GM21717 (cell line): ENCODE data around the gene FRMD4A.
"Not testable (repeated sequence)": the region's sequence is repeated elsewhere in the genome, so short reads cannot be mapped to it uniquely, and the experiment has no call there.

Experiments
- ATAC-seq: cut with Tn5 transposase; IDR thresholded peaks from one replicate; pipeline ENCODE4 v1.9.1; 2021; ENCODE audit warnings: mild to moderate bottlenecking, moderate library complexity; ENCODE audit not compliant: unreplicated experiment

The FRMD4A gene

DNA sequence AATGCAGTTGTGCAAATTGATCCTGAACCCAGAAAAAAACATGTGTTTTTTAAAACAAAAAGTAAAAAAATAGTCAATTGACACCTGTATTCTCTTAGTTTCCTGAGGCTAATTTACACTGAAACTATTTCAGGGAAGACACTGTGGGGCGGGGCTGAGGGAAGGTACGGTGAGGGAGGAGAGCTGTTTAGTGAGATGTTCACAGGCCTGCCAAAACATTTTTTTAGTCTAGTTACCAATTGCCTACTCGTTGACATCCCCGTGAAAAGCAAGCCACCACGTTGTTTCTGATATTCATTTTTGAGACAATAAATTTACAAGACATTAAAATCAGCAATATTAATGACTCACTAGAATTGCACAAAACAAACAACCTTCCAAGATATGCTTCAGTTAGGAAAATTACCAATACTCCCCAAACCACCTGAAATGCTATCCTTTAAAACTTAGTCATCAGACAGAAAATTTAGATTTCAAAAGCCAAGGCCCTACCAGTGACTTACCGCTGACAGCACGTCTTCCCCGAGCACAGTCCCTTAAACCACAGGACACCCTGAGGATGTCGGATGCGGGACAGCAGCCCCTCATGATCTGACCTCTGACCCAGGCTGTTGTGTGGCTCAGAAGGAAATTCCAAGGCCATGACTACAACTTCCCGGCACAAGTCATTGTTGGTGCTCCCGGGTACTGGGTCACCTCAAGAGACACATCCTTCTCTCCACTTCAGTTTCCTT, 464.8 kb downstream of the FRMD4A start:
- ATAC-seq: no peak

DNA sequence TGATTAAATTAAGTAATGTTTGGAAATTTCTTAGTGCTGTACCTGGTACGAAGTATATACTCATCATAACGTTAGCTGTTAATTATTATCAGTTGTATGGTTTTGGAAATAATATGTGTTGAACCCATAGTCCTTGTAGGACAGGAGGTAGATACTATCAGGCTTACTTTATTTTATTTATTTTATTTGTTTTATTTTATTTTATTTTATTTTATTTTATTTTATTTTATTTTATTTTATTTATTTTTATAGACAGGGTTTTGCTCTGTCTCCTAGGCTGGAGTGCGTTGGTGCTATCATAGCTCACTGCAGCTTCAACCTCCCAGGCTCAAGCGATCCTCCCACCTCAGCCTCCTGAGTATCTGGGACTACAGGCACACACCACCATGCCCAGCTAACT, 465.5 kb downstream of the FRMD4A start:
- ATAC-seq: not testable (repeated sequence)

DNA sequence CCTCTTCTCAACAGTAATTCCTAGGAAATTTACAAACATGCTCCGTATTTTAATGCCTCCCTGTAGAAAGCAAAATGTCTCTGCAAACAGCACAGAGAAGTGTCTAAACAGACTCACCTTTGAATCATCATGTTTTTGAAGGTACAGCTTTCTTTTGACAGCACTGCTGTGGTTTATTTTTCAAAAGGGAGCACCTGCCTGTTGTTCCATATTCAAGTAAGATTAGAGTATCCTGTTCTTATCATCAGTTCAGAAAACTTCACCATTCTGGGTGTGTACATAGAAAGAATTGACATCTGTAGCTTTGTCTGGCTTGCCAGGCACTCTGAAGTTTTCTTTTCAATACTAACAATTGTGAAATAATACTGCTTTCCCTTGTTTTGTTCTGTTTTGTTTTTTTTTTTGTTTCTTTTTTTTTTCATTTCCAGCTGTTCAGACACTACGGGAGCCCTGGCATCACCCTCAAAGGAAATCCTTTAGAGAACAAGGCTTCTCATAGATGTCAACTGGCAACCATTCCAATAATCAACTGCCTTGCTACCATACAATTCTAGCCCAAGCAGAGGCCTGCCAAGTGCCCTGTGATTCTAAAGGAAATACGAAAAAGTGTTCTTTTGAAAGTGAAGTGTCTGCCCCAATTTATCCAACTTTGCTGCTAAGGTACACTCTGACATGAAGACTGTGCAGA, 468.0 kb downstream of the FRMD4A start:
- ATAC-seq: no peak

DNA sequence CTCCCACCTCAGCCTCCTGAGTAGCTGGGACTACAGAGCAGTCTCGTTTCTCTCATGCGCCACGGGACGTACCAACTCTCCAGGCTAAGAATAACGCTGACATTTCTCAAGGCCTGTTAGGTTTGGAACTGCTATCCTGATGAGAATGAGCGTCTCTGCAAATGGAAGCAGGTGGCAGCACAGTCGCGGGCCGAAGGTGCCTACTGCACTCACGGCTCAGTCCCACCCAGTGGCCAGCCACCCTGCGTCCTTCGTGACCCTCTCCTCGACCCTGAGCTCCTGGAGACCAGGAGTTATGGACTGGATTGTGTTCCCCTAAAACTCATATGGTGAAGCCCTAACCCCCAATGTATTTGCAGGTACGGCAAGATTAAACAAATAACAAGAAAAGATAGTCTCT, 469.8 kb downstream of the FRMD4A start:
- ATAC-seq: no peak

DNA sequence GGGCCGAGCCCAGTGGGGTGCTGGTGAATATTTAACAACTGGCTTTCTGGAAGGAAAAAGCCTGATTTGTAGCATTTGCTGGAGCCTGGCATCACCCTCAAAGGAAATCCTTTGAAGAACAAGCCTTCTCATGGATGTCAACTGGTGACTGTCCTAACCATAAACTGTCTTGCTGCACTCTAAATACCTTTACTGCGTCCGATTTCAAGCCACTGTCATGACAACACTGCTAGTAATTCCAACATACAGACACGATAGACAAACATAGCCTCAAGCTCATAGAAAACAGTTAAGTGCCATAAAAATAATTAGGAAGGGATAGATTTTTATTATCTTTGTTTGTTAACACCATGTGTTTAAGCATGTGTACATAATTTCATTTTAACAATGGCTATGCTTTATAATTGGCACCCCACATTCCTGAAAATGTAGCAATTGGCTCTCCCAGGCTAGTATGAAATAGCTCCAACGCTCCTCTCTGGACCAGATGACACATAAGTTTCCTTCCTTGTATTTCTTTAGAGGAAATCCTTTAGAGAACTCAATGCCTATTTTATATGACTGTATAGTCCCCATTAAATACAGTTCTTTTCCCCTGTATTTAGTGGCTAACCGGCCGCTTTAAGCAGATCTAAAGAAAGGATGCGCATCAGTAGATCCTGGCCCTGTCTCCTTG, 470.6 kb downstream of the FRMD4A start:
- ATAC-seq: no peak

DNA sequence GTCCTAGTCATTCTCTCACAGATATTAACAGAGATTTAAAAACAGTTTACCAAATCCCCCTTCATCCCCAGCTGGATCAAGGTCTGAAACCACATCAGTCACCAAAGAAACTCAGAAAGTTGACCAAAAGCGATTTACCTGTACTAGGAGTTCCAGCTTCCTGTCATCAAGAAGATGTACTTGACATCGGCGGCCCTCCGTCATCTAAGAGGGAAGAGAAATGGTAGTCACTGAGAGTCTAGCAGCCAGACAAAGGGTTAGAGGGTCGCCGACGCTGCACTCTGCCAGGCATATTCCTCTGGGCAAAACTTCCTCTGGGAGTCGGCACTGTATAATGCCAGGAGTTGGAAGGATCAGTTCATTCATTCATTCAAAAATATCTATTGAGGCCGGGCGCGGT, 472.0 kb downstream of the FRMD4A start:
- no peak for ATAC-seq

DNA sequence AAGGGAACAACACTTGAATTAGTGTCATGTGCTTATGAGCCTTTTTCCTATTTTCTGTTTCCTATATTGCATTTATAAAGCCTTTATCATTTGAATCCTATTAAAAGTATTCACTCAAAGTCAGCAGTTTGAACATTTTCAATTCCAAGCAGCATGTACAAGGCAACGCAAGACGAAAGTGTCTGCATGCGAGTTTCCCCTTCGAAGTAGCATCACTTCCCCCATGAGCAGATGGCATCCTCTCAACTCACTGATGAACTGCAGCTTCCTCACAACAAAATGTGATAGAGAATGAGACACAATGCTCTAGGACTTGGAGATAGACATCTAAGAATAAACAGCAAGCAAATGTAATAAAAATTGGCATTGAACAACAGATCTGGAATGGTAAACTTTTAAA, 473.3 kb downstream of the FRMD4A start:
- no peak for ATAC-seq

DNA sequence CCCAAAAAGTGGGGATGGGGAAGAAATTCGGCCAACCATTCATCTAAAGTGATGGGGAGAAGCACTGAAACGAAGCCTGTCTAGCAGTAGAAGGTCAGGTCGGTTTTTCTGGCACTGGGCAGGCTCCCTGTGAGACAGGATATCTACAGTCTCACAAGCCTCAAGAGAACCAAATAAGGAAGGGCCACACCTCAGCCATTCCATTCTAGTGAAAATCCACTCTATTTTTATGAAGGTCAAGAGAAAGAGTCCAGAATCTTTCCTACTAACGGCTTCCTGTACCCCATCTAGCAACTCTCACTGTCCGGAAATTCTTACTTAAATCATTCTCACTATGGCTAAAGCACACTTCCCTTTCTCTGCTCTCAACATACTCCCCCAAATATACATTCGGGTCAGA, 476.9 kb downstream of the FRMD4A start:
- no peak for ATAC-seq

DNA sequence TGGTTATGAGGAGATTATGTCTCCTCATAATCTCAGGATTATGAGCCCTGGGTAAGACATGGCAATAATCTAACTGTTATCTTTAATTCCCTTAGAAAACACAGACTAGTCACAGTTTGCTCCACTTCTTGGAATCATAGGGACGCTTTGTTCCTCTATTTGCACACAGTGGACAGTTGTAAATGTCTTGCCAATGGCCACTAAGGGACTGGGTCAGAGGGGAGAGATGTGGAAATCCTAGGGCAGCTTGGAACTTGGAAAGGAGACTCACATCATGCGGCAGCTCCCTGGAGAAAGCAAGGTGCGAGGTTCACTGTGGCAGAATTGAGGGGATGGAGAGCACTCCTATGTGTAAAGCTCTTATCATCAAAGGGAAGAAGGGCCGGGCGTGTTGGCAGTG, 477.9 kb downstream of the FRMD4A start:
- no peak for ATAC-seq

DNA sequence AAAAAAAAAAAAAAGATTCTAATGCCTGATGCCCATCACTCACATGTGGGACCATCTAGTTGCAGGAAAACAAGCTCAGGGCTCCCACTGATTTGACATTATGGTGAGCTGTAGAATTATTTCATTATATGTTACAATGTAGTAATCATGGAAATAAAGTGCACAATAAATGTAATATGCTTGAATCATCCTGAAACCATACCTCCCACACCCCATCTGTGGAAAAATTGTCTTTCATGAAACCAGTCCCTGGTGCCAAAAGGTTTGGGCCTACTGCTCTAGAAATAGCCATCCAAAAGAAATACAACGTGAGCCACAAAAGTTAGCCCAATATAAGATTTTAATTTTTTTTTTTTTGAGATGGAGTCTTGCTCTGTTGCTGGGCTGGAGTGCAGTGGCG, 478.8 kb downstream of the FRMD4A start:
- no peak for ATAC-seq

DNA sequence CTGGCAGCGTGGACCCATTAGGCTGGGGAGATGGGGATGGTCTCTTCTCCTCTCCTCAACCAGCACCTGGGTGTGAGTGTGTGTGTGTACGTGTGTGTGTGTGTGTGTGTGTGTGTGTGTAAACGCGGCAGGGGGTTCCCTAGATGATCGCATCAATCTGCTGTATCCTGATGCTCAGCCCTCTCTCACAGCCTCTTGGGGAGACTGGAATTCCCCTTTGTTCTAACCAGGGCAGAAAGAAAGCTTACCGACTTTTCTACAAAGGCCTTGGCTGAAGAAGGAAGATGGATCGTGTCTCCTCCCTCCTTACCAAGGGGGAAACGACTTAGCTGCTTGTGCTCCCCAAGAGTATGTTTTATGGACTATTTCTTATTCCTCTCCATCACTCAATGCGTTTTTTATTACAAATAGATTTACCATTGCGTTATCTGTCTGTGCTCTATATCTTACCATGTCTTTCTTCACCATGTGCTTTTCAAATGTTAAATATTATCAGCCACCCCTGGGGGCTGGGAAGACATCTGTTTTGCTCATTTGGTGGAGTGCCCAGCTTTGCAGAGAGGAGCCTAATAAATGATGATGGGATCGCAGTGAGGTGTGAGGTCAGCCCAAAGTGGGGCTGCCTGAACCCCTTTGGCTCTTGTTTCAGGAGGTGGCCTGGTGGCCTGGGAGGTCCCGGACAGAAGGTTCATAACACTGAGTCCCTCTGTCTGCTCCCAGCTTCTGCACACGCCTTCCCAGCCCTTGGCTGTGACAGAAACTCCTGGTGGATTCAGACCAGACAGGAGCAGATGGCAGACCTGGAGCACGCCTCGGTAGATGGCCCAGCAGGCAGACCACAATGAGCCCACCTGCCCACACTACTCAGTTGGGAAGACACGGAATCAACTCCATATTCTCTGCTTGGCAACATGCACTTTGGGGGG, 481.9 kb downstream of the FRMD4A start:
- ATAC-seq: no peak

DNA sequence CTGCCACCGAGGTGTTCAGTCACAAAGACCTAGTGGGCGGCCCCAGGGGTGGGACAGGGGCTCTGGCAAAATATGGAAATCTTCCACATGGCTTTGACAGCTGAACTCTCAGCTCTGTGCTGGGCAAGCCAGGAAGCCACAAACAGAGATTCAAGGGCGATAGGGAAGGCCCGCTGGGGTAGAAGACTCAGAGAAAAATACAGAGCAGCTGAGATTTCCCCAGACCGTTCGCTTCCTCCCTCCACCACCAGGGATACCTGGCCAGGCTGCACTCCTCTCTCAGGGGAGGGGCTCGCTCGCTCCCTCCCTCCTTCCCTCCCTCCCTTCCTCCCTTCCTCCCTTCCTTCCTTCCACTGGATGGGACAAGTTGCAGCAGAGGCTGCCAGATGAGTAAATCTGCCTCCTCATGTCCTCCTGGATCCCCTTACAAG, 483.5 kb downstream of the FRMD4A start:
- ATAC-seq: no peak

DNA sequence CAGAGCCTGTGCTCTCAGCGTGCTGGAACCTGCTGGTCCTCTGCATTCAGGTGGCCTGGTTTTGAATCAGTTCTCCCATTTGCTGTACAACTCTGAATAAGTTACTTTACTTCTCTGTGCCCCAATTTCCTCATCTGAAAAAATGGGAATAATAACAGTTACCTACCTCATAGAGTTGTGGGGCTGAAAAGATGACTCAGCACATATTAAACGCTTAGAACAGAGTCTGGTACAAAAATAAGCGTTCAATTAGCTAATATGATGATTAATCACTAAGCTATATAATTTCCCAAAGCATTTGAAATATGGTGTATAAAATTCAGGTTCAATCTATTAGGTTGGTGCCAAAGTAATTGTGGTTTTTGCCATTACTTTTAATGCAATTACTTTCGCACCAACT, 484.8 kb downstream of the FRMD4A start:
- ATAC-seq: no peak

DNA sequence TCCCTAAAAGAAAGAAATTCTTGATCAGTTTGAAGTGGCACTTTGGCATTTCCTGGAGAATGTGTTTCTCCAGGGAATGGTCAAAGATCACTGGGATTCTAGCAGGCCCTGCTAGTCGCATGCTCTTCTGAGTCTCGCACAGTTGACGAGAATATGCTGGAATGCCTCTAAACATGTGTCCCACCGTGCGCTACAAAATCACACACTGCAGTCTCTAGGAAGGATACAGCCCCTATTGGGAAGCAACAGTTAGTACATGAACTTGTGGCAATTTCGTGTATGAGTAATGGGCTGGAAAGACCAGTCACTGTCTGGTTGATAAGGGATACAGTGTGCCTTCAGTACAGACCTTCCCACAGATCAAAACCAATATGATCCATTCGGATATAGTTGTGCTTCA, 486.1 kb downstream of the FRMD4A start:
- ATAC-seq: no peak

DNA sequence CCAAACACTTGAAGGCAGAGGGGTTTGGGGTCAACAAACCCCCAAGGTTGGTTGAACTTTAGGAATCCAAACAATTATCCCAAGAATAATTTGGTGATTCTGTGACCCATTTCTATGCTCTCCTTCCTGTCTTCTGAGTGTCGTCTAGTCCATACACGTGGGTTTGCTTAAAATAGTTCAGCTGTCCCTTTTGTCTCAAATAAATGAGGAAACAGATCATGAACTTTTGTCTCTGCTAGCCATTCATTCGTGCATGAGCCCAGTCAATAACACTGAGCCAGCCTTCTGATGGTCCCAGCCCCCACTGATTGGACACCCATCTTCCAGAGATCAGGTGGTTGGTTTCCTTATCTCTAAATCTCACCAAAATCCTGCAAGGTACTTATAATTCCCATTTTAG, 488.6 kb downstream of the FRMD4A start:
- no peak for ATAC-seq

DNA sequence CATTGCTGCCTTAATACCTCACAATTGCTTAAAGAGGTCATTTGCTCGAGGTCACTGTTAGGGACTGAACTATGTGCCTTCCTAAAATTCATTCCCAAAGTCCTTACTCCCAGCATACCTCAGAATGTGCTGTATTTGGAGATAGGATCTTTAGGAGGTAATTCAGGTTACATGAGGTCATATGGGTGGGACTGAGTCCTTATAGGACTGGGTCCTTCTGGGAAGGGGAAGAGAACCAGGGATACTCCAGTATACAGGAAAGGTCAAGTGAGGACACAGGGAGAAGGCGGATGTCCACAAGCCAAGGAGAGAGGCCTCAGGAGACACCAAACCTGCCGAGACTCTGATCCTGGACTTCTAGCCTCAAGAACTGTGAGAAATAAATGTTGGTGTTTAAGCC, 490.7 kb downstream of the FRMD4A start:
- no peak for ATAC-seq

DNA sequence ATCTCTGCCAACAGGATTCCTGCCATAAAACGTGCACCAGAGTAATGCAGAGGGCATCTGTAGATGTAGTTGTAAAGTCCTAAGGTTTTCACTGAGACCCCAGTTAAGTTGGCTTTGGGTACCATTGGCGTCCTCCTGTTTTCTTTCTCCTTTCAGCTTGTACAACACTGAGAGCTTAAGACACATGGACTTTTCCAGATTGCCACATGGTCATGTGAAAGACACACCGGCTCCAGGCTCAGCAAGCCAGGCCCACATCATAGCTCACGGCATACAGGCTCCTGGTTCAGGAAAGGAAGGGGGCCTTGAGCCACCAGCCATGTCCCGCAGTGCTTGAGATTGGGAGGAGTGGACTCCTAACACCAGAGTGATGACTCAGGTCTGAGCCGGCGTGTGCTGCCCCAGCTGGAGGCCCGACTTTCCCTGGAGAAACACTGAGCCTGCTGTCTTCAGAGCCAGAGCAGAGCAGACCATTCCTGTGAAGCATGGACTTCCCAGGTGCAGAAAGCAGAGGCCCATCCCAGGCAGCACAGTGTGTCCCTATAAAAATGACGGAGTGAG, 491.2 kb downstream of the FRMD4A start:
- ATAC-seq: no peak

DNA sequence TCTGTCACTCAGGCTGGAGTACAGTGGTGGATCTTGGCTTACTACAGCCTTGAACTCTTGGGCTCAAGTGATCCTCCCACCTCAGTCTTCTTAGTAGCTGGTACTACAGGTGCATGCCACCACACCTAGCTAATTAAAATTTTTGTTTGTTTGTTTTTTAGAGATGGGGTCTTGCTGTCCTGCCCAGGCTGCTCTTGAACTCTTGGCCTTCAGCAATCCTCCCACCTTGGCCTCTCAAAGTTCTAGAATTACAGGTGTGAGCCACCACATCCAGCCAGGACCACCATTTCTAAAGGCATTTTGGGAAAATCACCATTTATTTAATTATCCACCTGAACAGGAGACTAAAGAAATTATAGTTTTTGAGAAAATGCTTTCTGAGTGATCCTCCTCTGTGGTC, 491.7 kb downstream of the FRMD4A start:
- ATAC-seq: no peak

DNA sequence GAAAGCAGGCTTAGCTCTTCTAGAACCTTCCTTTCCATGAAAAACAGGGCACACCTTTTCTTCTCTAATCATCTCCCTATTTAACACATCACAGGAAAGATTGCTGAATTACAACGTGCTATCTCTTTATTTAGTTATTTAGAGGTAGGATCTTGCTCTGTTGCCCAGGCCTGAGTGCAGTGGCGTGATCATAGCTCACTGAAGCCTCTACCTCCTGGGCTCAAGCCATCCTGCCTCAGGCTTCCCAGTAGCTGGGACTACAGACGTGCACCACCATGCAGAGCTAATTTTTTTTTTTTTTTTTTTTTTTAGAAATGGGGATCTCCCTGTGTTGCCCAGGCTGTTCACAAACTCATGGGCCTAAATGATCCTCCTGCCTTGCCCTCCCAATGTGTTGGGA, 492.8 kb downstream of the FRMD4A start:
- ATAC-seq: no peak

DNA sequence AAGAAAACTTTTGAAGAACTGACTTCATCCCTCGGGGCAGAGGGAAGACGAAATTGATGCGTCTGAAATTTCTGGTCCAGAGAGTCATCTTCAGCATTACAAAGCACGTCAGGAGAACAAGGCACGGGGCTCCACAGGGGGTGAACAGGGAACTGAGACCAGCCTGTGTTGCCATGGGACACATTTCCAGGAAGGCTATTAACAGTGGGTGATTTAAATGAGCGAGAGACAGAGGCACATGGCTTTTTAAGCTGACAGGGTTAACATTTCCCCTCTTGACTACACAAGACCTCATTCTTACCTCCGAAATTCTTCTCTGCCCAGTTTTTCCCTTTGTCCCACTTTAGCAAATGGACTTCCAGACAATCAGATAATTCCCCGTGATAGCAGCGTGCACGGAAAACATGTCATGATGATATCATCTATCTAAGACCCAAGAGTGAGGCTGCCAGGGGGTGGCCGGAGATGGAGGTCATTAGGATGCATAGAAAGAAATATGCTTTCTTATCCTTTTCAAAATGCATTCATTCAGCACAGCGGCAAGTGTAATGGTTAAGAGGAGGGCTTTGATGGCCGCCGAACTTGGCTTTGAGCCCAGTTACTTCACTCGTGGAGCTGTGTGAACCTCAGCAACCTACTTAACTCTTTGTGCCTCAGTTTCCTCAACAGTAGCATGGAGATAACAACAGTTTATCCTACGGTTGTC, 496.0 kb downstream of the FRMD4A start:
- no peak for ATAC-seq
